Measurements from ENCODE around the gene GNB1L. TPM values are rescaled to one million over a fixed set of nuclear protein-coding genes. Genes with fewer than 3 reads are reported as not detected.

The GNB1L gene
- total and polyA plus RNA-seq, 10 of the 15 experiments (the other 5 are each of a cell fraction or from before 2014, with no cell fraction given): 0.21 to 19.4 (median 6.8) TPM

DNA sequence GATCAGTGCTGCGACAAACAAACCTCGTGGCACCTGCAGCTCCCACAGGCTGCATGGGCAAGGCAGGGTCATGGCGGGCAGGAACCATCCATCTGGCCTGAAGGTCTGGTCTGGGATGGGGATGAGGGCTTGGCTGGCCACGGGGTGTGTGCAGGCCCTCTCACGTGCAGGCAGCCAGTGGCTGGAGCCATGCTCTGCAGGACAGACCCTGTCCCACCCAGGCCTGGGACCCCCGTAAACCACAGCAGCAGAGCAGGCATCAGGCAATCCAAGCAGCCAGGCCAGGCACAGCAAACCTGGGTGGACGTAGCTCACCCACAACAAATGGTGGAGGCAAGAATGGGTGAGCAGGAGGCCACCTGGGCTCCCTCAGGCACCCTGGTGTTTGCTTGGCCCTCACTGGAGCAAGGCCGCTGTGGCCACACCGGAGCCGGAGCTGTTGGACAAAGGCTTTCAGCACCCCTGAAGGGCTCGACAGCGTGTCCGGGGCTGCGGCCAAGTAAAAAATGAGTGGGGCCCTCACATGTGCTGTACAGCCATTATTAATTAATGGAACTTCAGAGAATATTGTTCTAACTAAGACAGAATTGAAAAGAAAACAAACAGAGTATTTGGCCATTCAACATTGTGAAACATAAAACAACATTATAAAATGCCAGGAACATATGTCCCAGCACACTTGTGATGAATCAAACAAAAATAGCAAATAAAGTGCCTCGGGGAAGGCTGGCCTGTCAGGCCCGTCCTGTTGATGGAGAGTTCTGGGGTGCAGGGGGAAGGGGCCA lies 24.0 kb upstream of the GNB1L start:
- Histone ChIP-seq H2AFZ (ENCODE audit: control insufficient read depth, low read depth, low read length) (no peak overlapping the region), H3K4me2 (ENCODE audit: control insufficient read depth, insufficient read depth) (no peak overlapping the region), H3K27me3 (replicated peaks in 1 of 2; ENCODE audit: control insufficient read depth in 2 of 2, insufficient read depth in 2 of 2, low read length in 1 of 2) (no peaks in the 10 kb centered on the region), H3K79me2 (ENCODE audit: control insufficient read depth, insufficient read depth, low read length) (no peaks in the 10 kb centered on the region), H3K27ac (ENCODE audit: control insufficient read depth, insufficient read depth) (no peak overlapping the region), H3K9ac (ENCODE audit: control insufficient read depth, insufficient read depth, low read length) (no peak overlapping the region), H3K4me3 (no peak overlapping the region), H3K9me3 (replicated peaks; ENCODE audit: control insufficient read depth, insufficient read depth, low read length) (no peaks in the 10 kb centered on the region), H4K20me1 (ENCODE audit: control insufficient read depth, insufficient read depth) (no peaks in the 10 kb centered on the region), H3K36me3 (ENCODE audit: control insufficient read depth in 2 of 2, insufficient read depth in 2 of 2, low read length in 1 of 2) (no peaks in the 10 kb centered on the region), H3K4me1 (ENCODE audit: control insufficient read depth, insufficient read depth, low read length) (no peaks in the 10 kb centered on the region)
- FAIRE-seq: no peak
- ChIA-PET RAD21 (ENCODE audit: unreplicated experiment) (no interaction called here), CTCF (no interaction called here), SMC1A (ENCODE audit: uncharacterized antibody, unreplicated experiment) (no interaction called here), POLR2A (no interaction called here)
- ATAC-seq: no peak
- 70% methylated on average over 16 of the region's 16 CpGs for WGBS (ENCODE audit: insufficient coverage, insufficient replicate concordance, low lambda C conversion rate, missing lambda C conversion rate)
- in situ Hi-C loops (cut with MboI): no loop called here
- no peak for DNase-seq (ENCODE audit: low read depth, low spot score)
- TF ChIP-seq ATF7 (IDR thresholded peaks at IDR 0.05; ENCODE audit: low read depth): no peak
- TF ChIP-seq POU2F2 (IDR thresholded peaks at IDR 0.05; ENCODE audit: borderline replicate concordance, low read depth, low read length): no peak
- TF ChIP-seq ZBED1 (IDR thresholded peaks at IDR 0.05; ENCODE audit: borderline replicate concordance): no peak
- no peak for TF ChIP-seq GABPA (IDR thresholded peaks at IDR 0.05; ENCODE audit: low read depth)
- TF ChIP-seq, protein P1, sequence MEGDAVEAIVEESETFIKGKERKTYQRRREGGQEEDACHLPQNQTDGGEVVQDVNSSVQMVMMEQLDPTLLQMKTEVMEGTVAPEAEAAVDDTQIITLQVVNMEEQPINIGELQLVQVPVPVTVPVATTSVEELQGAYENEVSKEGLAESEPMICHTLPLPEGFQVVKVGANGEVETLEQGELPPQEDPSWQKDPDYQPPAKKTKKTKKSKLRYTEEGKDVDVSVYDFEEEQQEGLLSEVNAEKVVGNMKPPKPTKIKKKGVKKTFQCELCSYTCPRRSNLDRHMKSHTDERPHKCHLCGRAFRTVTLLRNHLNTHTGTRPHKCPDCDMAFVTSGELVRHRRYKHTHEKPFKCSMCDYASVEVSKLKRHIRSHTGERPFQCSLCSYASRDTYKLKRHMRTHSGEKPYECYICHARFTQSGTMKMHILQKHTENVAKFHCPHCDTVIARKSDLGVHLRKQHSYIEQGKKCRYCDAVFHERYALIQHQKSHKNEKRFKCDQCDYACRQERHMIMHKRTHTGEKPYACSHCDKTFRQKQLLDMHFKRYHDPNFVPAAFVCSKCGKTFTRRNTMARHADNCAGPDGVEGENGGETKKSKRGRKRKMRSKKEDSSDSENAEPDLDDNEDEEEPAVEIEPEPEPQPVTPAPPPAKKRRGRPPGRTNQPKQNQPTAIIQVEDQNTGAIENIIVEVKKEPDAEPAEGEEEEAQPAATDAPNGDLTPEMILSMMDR (IDR thresholded peaks at IDR 0.05 in 2 of 3, conservative IDR thresholded peaks at IDR 0.05 in 1 of 3; ENCODE audit: control insufficient read depth in 2 of 3, extremely low read depth in 1 of 3, insufficient read depth in 1 of 3, low read depth in 3 of 3, low read length in 3 of 3): no peak
- no peak for TF ChIP-seq BACH1 (IDR thresholded peaks at IDR 0.05; ENCODE audit: borderline replicate concordance)
- no peak for TF ChIP-seq CREB1 (IDR thresholded peaks at IDR 0.05; ENCODE audit: low read depth)
- no peak for TF ChIP-seq RUNX3 (IDR thresholded peaks at IDR 0.05; ENCODE audit: low read length)
- no peak for TF ChIP-seq CHD2 (IDR thresholded peaks at IDR 0.05; ENCODE audit: borderline replicate concordance, low read depth, low read length)
- no TSS peak for BruUV-seq (replicated peaks)
- intact Hi-C loops (cut with micrococcal nuclease; ENCODE audit: unreplicated experiment): no loop called here

Measured in GM12878 (cell line).